Gastroesophageal sphincter (tissue), 4 donors: ENCODE measurements around the gene BTNL3. TPM values are rescaled to one million over a fixed set of nuclear protein-coding genes. Genes with fewer than 3 reads are reported as not detected.

Experiments
- ATAC-seq: fragments of 150-250 bp; one replicate; pipeline ENCODE4 v1.9.1; 2016; ENCODE audit warnings: mild to moderate bottlenecking, moderate library complexity
- H3K27ac ChIP-seq, 4 donors: fragments of 200-600 bp; sonication (generic) in 3 of 4; 1 replicate in 3 of 4; 2 replicates in 1 of 4; pipeline ENCODE4 v1.5.1; 2016 to 2019
- H3K27me3 ChIP-seq: fragments of 200-600 bp; sonication (generic); one replicate; pipeline ENCODE4 v1.5.1; 2019
- H3K36me3 ChIP-seq, 2 donors: fragments of 200-600 bp; sonication (generic); one replicate each; pipeline ENCODE4 v1.5.1; 2019; ENCODE audit warnings: control low read depth in 1 of 2
- H3K4me1 ChIP-seq, 3 donors: fragments of 200-600 bp; sonication (generic); 1 replicate in 2 of 3; 2 replicates in 1 of 3; pipeline ENCODE4 v1.5.1; 2016 to 2019; ENCODE audit warnings: control low read depth in 2 of 3
- H3K4me3 ChIP-seq, 2 donors: fragments of 200-600 bp; sonication (generic); one replicate each; pipeline ENCODE4 v1.5.1; 2019; ENCODE audit warnings: mild to moderate bottlenecking in 1 of 2, moderate library complexity in 1 of 2
- H3K9me3 ChIP-seq, 3 donors: fragments of 200-600 bp; sonication (generic); one replicate each; pipeline ENCODE4 v1.5.1; 2017 to 2019; ENCODE audit warnings: control low read depth in 2 of 3
- CTCF ChIP-seq, 4 experiments: fragments of 200-600 bp in 2 of 4; fragments of 450-650 bp in 2 of 4; sonication (generic) in 1 of 4; IDR thresholded peaks; one replicate each; pipeline ENCODE4 v1.5.1; 2017 to 2019; ENCODE audit warnings: antibody characterized with exemption in 4 of 4, mild to moderate bottlenecking in 2 of 4, moderate library complexity in 2 of 4
- EP300 ChIP-seq: sonication (generic); formaldehyde crosslinking; IDR thresholded peaks from one replicate; pipeline ENCODE4 v1.6.1; 2017; ENCODE audit warnings: antibody characterized with exemption, mild to moderate bottlenecking
- POLR2A ChIP-seq, 2 donors: fragments of 450-650 bp; IDR thresholded peaks; one replicate each; pipeline ENCODE4 v1.6.1; 2017; ENCODE audit warnings: antibody characterized with exemption in 2 of 2, mild to moderate bottlenecking in 2 of 2, moderate library complexity in 1 of 2
- POLR2AphosphoS5 ChIP-seq: sonication (generic); formaldehyde crosslinking; IDR thresholded peaks from one replicate; pipeline ENCODE4 v1.6.1; 2017; ENCODE audit warnings: antibody characterized with exemption
- WGBS, 2 donors: methylation state at CpG; one replicate each; pipeline ENCODE4 v1.1.5; 2018; ENCODE audit warnings: low coverage in 1 of 2; 5-methylcytosine and 5-hydroxymethylcytosine counted together
- total RNA-seq, 4 donors: library from RNA; depleted of rRNA; stranded (reverse); fragments of >200 nt; gene quantifications; one replicate each; pipeline ENCODE4 v1.1.0, GENCODE V29; 2016

Gene BTNL3
- total RNA-seq, 4 donors from 2014 or later: not detected

DNA sequence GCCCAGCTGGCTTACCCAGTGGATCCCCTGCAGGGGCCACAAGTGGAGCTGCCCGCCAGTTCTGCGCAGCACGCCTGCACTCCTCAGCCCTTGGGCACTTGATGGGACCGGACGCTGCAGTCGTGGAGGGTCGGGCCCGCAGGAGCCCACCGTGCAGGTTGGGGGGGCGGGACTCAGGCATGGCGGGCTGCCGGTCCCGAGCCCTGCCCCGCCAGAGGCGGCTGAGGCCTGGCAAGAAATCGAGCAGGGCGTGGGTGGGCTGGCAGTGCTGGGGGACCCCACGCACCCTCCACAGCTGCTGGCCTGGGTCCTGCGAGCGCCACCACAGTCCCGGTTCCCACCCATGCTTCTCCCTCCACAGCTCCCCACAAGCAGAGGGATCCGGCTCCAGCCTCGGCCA lies 19.2 kb upstream of the BTNL3 start:
- WGBS, 2 donors: 90% methylated on average over 2 of the region's 23 CpGs; no CpG with 5 or more reads in 1 of the 2 donors
- no peaks in the 10 kb centered on the region for H3K36me3 ChIP-seq
- no peaks in the 10 kb centered on the region for H3K9me3 ChIP-seq
- H3K27me3 ChIP-seq: no peaks in the 10 kb centered on the region
- no peak overlapping the region for H3K27ac ChIP-seq
- no peaks in the 10 kb centered on the region for H3K4me1 ChIP-seq
- H3K4me3 ChIP-seq: no peak overlapping the region
- ATAC-seq: no peak
- no peak for TF ChIP-seq CTCF (IDR thresholded peaks at IDR 0.05)
- no peak for TF ChIP-seq EP300
- TF ChIP-seq POLR2A (IDR thresholded peaks at IDR 0.05): no peak

- Histone ChIP-seq H3K27ac (no peak overlapping the region), H3K36me3 (no peaks in the 10 kb centered on the region), H3K27me3 (no peaks in the 10 kb centered on the region), H3K9me3 (no peaks in the 10 kb centered on the region), H3K4me1 (no peaks in the 10 kb centered on the region), H3K4me3 (no peak overlapping the region)
- no CpG with 5 or more reads among the region's 31 CpGs for WGBS, 2 donors
- ATAC-seq: no peak
- TF ChIP-seq POLR2AphosphoS5: no peak
These were observed 18.3 kb upstream of the BTNL3 start for GRCh38 chr5:180970336-180970735.

- TF ChIP-seq POLR2AphosphoS5 (no peak), CTCF (IDR thresholded peaks at IDR 0.05) (no peak), POLR2A (IDR thresholded peaks at IDR 0.05) (no peak), EP300 (no peak)
- Histone ChIP-seq H3K4me3 (no peak overlapping the region), H3K9me3 (no peaks in the 10 kb centered on the region)
These were observed 17.8 kb upstream of the BTNL3 start for GRCh38 chr5:180970875-180971274.

DNA sequence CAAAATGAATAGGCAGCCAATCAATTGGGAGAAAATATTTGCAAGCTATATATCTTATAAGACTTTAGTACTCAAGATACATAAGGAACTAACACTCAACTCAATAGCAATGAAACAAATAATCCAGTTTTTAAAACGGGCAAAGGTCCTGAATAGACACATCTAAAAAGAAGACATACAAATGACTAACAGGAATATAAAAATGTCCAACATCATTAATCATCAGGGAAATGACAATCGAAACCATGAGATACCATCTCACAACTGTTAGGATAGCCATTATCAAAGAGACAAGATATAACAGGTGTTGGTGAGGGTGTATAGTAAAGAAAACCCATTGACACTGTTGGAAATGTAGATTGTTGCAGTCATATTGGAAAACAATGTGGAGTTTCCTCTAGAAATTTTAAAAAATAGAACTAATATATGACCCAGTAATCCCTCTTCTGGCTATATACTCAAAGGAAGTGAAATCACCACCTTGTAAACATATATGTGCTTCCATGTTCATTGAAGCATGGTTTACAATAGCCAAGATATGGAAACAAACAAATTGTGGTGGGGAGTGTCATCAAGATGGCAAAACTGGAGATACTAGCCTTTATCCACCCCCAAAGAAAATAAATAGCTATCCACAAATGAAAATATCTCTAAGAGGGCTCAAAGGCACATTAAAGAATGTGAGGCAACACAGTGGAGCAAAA lies 13.9 kb upstream of the BTNL3 start:
- no peaks in the 10 kb centered on the region for H3K9me3 ChIP-seq
- H3K27me3 ChIP-seq: no peaks in the 10 kb centered on the region
- 77% methylated on average over 2 of the region's 2 CpGs; no CpG with 5 or more reads in 1 of the 2 donors for WGBS, 2 donors
- H3K4me1 ChIP-seq: no peaks in the 10 kb centered on the region
- TF ChIP-seq POLR2A (IDR thresholded peaks at IDR 0.05) (no peak), POLR2AphosphoS5 (no peak), CTCF (IDR thresholded peaks at IDR 0.05) (no peak), EP300 (no peak)
- ATAC-seq: no peak
- H3K4me3 ChIP-seq: no peak overlapping the region
- no peak overlapping the region for H3K27ac ChIP-seq
- H3K36me3 ChIP-seq: no peaks in the 10 kb centered on the region

More at GRCh38 chr5:180970875-180971274, 17.8 kb upstream of the BTNL3 start:
- no peak overlapping the region for H3K27ac ChIP-seq
- H3K27me3 ChIP-seq: no peaks in the 10 kb centered on the region
- no peak for ATAC-seq
- H3K36me3 ChIP-seq: no peaks in the 10 kb centered on the region
- 50 to 61% methylated on average over 2 to 4 of the region's 4 CpGs for whole genome bisulfite sequencing, 2 donors
- no peaks in the 10 kb centered on the region for H3K4me1 ChIP-seq

DNA sequence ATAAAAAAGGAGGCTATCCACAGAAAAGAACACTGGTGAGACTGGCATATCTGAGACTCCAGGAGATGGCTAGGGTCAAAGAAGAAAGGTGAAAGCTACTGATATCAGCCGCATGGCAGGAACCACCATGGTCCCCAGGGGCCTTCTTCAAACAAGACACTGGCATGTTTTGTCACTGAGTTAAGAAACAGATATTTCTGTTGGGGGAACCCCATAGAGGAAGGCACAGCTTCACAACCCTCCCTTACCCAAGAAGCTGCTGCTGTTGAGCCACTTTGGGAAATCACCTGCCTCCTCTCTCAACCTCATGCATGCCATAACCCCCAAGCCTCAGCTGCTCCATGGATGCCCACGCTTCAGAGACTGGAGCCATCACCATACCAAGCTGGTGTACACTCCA lies 13.3 kb upstream of the BTNL3 start:
- Histone ChIP-seq H3K4me1 (no peaks in the 10 kb centered on the region), H3K4me3 (no peak overlapping the region), H3K27ac (no peak overlapping the region), H3K9me3 (no peaks in the 10 kb centered on the region), H3K36me3 (no peaks in the 10 kb centered on the region), H3K27me3 (no peaks in the 10 kb centered on the region)
- no peak for ATAC-seq
- 73% methylated on average over 1 of the region's 2 CpGs; no CpG with 5 or more reads in 1 of the 2 donors for WGBS, 2 donors
- no peak for TF ChIP-seq EP300
- no peak for TF ChIP-seq POLR2A (IDR thresholded peaks at IDR 0.05)
- no peak for TF ChIP-seq POLR2AphosphoS5

DNA sequence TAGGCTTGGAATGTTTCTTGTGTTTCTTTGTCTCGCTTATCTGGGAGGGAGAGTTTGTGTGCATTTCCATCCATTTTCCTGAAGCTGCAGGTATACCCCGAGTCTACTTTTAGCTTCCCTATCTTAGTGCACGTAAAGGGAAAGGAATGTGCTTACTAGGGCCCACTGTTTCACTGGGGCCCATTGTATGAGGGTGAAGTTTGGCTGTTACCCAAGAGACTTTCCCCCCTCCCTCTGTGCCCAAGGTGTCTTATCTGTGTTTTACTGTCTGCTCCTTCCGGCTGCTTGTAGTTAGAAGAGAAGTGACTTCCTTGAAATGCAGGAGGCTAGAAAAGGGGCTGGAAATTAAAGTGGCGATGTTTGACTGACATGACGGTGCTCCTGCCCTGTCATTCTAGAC lies 12.1 kb upstream of the BTNL3 start:
- H3K27me3 ChIP-seq: no peaks in the 10 kb centered on the region
- H3K27ac ChIP-seq: no peak overlapping the region
- H3K4me1 ChIP-seq: no peaks in the 10 kb centered on the region
- H3K4me3 ChIP-seq: no peak overlapping the region
- H3K9me3 ChIP-seq: no peaks in the 10 kb centered on the region
- no peak for TF ChIP-seq EP300
- no peak for TF ChIP-seq CTCF (IDR thresholded peaks at IDR 0.05)
- no peak for TF ChIP-seq POLR2AphosphoS5
- TF ChIP-seq POLR2A (IDR thresholded peaks at IDR 0.05): no peak
- no peaks in the 10 kb centered on the region for H3K36me3 ChIP-seq
- no peak for ATAC-seq
- WGBS, 2 donors: 68 to 90% methylated on average over 4 to 5 of the region's 6 CpGs
